ENCODE data around the gene CAMTA1. TPM values are rescaled to one million over a fixed set of nuclear protein-coding genes. Genes with fewer than 3 reads are reported as not detected.

Gene CAMTA1
- total and polyA plus RNA-seq, 9 of the 15 experiments (the other 6 are each of a cell fraction or from before 2014, with no cell fraction given) = 43.9 to 161 (median 65.9) TPM

- no peak for TF ChIP-seq DIDO1 (tag; IDR thresholded peaks at IDR 0.05; ENCODE audit: low read depth)
- no peak for TF ChIP-seq CTBP1 (IDR thresholded peaks at IDR 0.05; ENCODE audit: borderline replicate concordance)
Observed at GRCh38 chr1:7301664-7301981, 516.4 kb downstream of the CAMTA1 start (continued).

GRCh38 chr1:7302126-7302525 is 516.9 kb downstream of the CAMTA1 start:
- Histone ChIP-seq H2AFZ (ENCODE audit: low read depth, low read length) (no peak overlapping the region), H4K20me1 (replicated peaks; ENCODE audit: control insufficient read depth, insufficient read depth, low read length) (no peaks in the 10 kb centered on the region), H3K79me2 (ENCODE audit: control insufficient read depth, insufficient read depth, low read length) (no peaks in the 10 kb centered on the region), H3K4me1 (replicated peaks in 1 of 2; ENCODE audit: control insufficient read depth in 2 of 2, insufficient read depth in 2 of 2, low read length in 2 of 2) (no peaks in the 10 kb centered on the region), H3K27me3 (ENCODE audit: control insufficient read depth in 2 of 2, insufficient read depth in 2 of 2, low read length in 2 of 2) (peaks cover 4 to 6% of the 10 kb centered on the region in 2 experiments; a peak in 2 of 5 replicates), H3K9me3 (replicated peaks; ENCODE audit: control insufficient read depth, insufficient read depth, low read depth, low read length) (no peaks in the 10 kb centered on the region), H3K27ac (ENCODE audit: extremely low read depth, low read depth, low read length) (no peak overlapping the region), H3K4me2 (ENCODE audit: insufficient read depth, low read length) (no peak overlapping the region), H3K4me3 (no peak overlapping the region), H3K9ac (ENCODE audit: insufficient read depth in 1 of 2, low read depth in 2 of 2, low read length in 2 of 2) (no peak overlapping the region), H3K9me1 (ENCODE audit: control insufficient read depth, insufficient read depth, low read length) (no peaks in the 10 kb centered on the region), H3K36me3 (ENCODE audit: control insufficient read depth, insufficient read depth, low read length) (no peaks in the 10 kb centered on the region)
- DNase-seq (ENCODE audit: extremely low read depth in 1 of 4, low spot score in 3 of 4) (no peak), ATAC-seq (no peak), FAIRE-seq (no peak)
- CTCF ChIA-PET (ENCODE audit: low intra/inter-chr PET ratio) = no interaction called here
- no peak for TF ChIP-seq KDM5B (IDR thresholded peaks at IDR 0.05; ENCODE audit: insufficient replicate concordance, low read depth, low read length)
- no peak for TF ChIP-seq PURB (CRISPR knock-in tag; IDR thresholded peaks at IDR 0.05; ENCODE audit: low read depth)
- no peak for TF ChIP-seq ZSCAN32 (CRISPR knock-in tag; IDR thresholded peaks at IDR 0.05)
- no peak for TF ChIP-seq ZKSCAN3 (CRISPR knock-in tag; IDR thresholded peaks at IDR 0.05)
- TF ChIP-seq FOXM1 (IDR thresholded peaks at IDR 0.05; ENCODE audit: low read depth) = no peak
- no peak for TF ChIP-seq FOXM1 (CRISPR knock-in tag; IDR thresholded peaks at IDR 0.05; ENCODE audit: low read depth)
- intact Hi-C loops (cut with micrococcal nuclease) = no loop called here
- POLR2A ChIA-PET = interaction anchor here (0.7 kb wide), 1 partner anchor 1107 kb away, joined by 3 read pairs; no protein-coding TSS in a partner anchor
- no TSS peak for BruUV-seq (replicated peaks)
- WGBS (ENCODE audit: insufficient coverage, low coverage, missing lambda C conversion rate) = 0% methylated on average over 6 of the region's 6 CpGs
- in situ Hi-C loops (cut with MboI) = no loop called here
